CD4-positive, CD25-positive, alpha-beta regulatory T cell (primary cell): ENCODE results near the gene PHF2. TPM values are rescaled to one million over a fixed set of nuclear protein-coding genes. Genes with fewer than 3 reads are reported as not detected.

Source experiments
- ATAC-seq, 2 donors: fragments of 150-1000 bp; cut with Tn5 transposase; one replicate each; pipeline ENCODE4 v1.10.0; 2021; ENCODE audit warnings: low read depth in 2 of 2, moderate number of reproducible peaks in 2 of 2, moderate library complexity in 1 of 2
- DNase-seq, 3 donors: peaks; one replicate each; pipeline versions ENCODE4 v3.0.0 to v3.0.0-alpha.2; 2012 to 2022; ENCODE audit warnings: mixed read lengths in 1 of 3
- H3K27ac ChIP-seq: one replicate; pipeline ENCODE4 v1.7.0; 2013; ENCODE audit warnings: mild to moderate bottlenecking, low read length; ENCODE audit not compliant: insufficient read depth, poor library complexity, severe bottlenecking
- H3K27me3 ChIP-seq: one replicate; pipeline ENCODE4 v1.7.0; 2013; ENCODE audit warnings: low read length; ENCODE audit not compliant: control insufficient read depth, insufficient read depth
- H3K36me3 ChIP-seq: one replicate; pipeline ENCODE4 v1.7.0; 2013; ENCODE audit warnings: mild to moderate bottlenecking, low read length, moderate library complexity; ENCODE audit not compliant: control insufficient read depth, insufficient read depth
- H3K4me1 ChIP-seq: 2 replicates; pipeline ENCODE4 v1.7.0; 2013; ENCODE audit warnings: mild to moderate bottlenecking, low read length; ENCODE audit not compliant: insufficient read depth, control insufficient read depth, poor library complexity, severe bottlenecking
- H3K4me3 ChIP-seq: one replicate; pipeline ENCODE4 v1.7.0; 2013; ENCODE audit warnings: low read depth, mild to moderate bottlenecking, low read length, moderate library complexity
- H3K9me3 ChIP-seq, 2 experiments: 1 replicate in 1 of 2; 2 replicates in 1 of 2; pipeline ENCODE4 v1.7.0; 2013; ENCODE audit warnings: low read length in 2 of 2, mild to moderate bottlenecking in 1 of 2, moderate library complexity in 1 of 2; ENCODE audit not compliant: control insufficient read depth in 2 of 2
- H3K27ac Mint-ChIP-seq, 3 donors: one replicate each; pipeline ENCODE4 v1.8.0; 2020 to 2022; ENCODE audit warnings: mild to moderate bottlenecking in 3 of 3, mixed read lengths in 3 of 3, moderate library complexity in 2 of 3
- H3K27me3 Mint-ChIP-seq: one replicate; pipeline ENCODE4 v1.8.0; 2022; ENCODE audit warnings: mild to moderate bottlenecking, mixed read lengths
- H3K36me3 Mint-ChIP-seq: one replicate; pipeline ENCODE4 v1.8.0; 2020; ENCODE audit warnings: mixed read lengths
- H3K4me1 Mint-ChIP-seq, 4 donors: one replicate each; pipeline ENCODE4 v1.8.0; 2020 to 2022; ENCODE audit warnings: mixed read lengths in 4 of 4, mild to moderate bottlenecking in 1 of 4
- H3K4me3 Mint-ChIP-seq, 4 donors: one replicate each; pipeline ENCODE4 v1.8.0; 2020 to 2022; ENCODE audit warnings: mild to moderate bottlenecking in 4 of 4, mixed read lengths in 4 of 4, moderate library complexity in 3 of 4
- H3K9me3 Mint-ChIP-seq, 7 donors: one replicate each; pipeline ENCODE4 v1.8.0; 2020 to 2022; ENCODE audit warnings: mixed read lengths in 7 of 7, mild to moderate bottlenecking in 3 of 7, moderate library complexity in 2 of 7
- polyA plus RNA-seq, 4 donors: library from polyadenylated mRNA; unstranded; fragments of 300-500 nt; fragmentation: Illumina TruSeq; gene quantifications; one replicate each; pipeline ENCODE4 v1.2.3, GENCODE V29; 2021
- total RNA-seq: library from RNA; stranded (reverse); gene quantifications from one replicate; pipeline ENCODE4 v1.2.3, GENCODE V29; 2022

PHF2 gene
- total and polyA plus RNA-seq, 5 donors from 2014 or later: 0.37 to 29.4 (median 1.0) TPM

- Mint-ChIP-seq H3K27ac (peak overlapping the region; percentile 58 to 89 (median 67)), H3K27me3 (no peaks in the 10 kb centered on the region), H3K36me3 (peaks cover 7% of the 10 kb centered on the region), H3K4me1 (peaks cover 13 to 77% (median 53%) of the 10 kb centered on the region in 4 donors), H3K4me3 (peak overlapping the region; percentile 4 to 78 (median 39)), H3K9me3 (peaks cover 0 to 4% (median 0%) of the 10 kb centered on the region in 7 donors)
- H3K9me3 ChIP-seq: no peaks in the 10 kb centered on the region
- no peak overlapping the region for H3K27ac ChIP-seq
- no peaks in the 10 kb centered on the region for H3K27me3 ChIP-seq
- ATAC-seq (no peak), DNase-seq (peak in 1 of 3 donors; percentile 37)
- no peaks in the 10 kb centered on the region for H3K36me3 ChIP-seq
- H3K4me1 ChIP-seq: peaks cover 41% of the 10 kb centered on the region
- no peak overlapping the region for H3K4me3 ChIP-seq
Observed at GRCh38 chr9:93599571-93600403, 23.4 kb downstream of the PHF2 start.

- no peaks in the 10 kb centered on the region for H3K36me3 ChIP-seq
- H3K36me3 Mint-ChIP-seq: peaks cover 12% of the 10 kb centered on the region
- H3K4me1 Mint-ChIP-seq: peaks cover 13 to 76% (median 51%) of the 10 kb centered on the region in 4 donors
- no peaks in the 10 kb centered on the region for H3K9me3 ChIP-seq
- H3K27ac ChIP-seq: no peak overlapping the region
- H3K9me3 Mint-ChIP-seq: peaks cover 0 to 5% (median 2%) of the 10 kb centered on the region in 7 donors
- peak; percentile 55 to 66 for ATAC-seq
- H3K4me3 Mint-ChIP-seq: peak overlapping the region in 3 of 4 donors; percentile 2 to 78 (median 63)
- no peaks in the 10 kb centered on the region for H3K27me3 ChIP-seq
- peak in 2 of 3 donors; percentile 42 to 86 for DNase-seq
- H3K27ac Mint-ChIP-seq: peak overlapping the region; percentile 58 to 89 (median 67)
- H3K4me3 ChIP-seq: peak overlapping the region; percentile 2
- H3K4me1 ChIP-seq: peaks cover 41% of the 10 kb centered on the region
- no peaks in the 10 kb centered on the region for H3K27me3 Mint-ChIP-seq
Observed at GRCh38 chr9:93600504-93600903, 24.1 kb downstream of the PHF2 start.

GRCh38 chr9:93601063-93601462, 24.7 kb downstream of the PHF2 start:
- no peak for DNase-seq
- peaks cover 14% of the 10 kb centered on the region for H3K36me3 Mint-ChIP-seq
- no peak overlapping the region for H3K4me3 ChIP-seq
- ATAC-seq: no peak
- no peak overlapping the region for H3K27ac ChIP-seq
- H3K4me1 Mint-ChIP-seq: peaks cover 13 to 71% (median 47%) of the 10 kb centered on the region in 4 donors
- H3K27me3 ChIP-seq: no peaks in the 10 kb centered on the region
- peaks cover 41% of the 10 kb centered on the region for H3K4me1 ChIP-seq
- no peaks in the 10 kb centered on the region for H3K27me3 Mint-ChIP-seq
- H3K27ac Mint-ChIP-seq: peak overlapping the region; percentile 67 to 89 (median 88)
- no peaks in the 10 kb centered on the region for H3K9me3 ChIP-seq
- no peaks in the 10 kb centered on the region for H3K36me3 ChIP-seq
- H3K9me3 Mint-ChIP-seq: peaks cover 0 to 7% (median 4%) of the 10 kb centered on the region in 7 donors
- peak overlapping the region in 3 of 4 donors; percentile 23 to 78 (median 63) for H3K4me3 Mint-ChIP-seq

- peaks cover 41% of the 10 kb centered on the region for H3K4me1 ChIP-seq
- H3K27ac Mint-ChIP-seq: peak overlapping the region; percentile 67 to 89 (median 89)
- H3K9me3 ChIP-seq: no peaks in the 10 kb centered on the region
- no peak overlapping the region for H3K27ac ChIP-seq
- no peak overlapping the region for H3K4me3 ChIP-seq
- H3K36me3 ChIP-seq: no peaks in the 10 kb centered on the region
- DNase-seq (no peak), ATAC-seq (no peak)
- H3K27me3 Mint-ChIP-seq: no peaks in the 10 kb centered on the region
- H3K27me3 ChIP-seq: no peaks in the 10 kb centered on the region
- H3K36me3 Mint-ChIP-seq: peaks cover 18% of the 10 kb centered on the region
- peaks cover 18 to 71% (median 48%) of the 10 kb centered on the region in 4 donors for H3K4me1 Mint-ChIP-seq
- H3K4me3 Mint-ChIP-seq: no peak overlapping the region
- peaks cover 0 to 9% (median 5%) of the 10 kb centered on the region in 7 donors for H3K9me3 Mint-ChIP-seq
Observed at GRCh38 chr9:93601666-93602065, 25.3 kb downstream of the PHF2 start.

GRCh38 chr9:93603011-93603410, 26.6 kb downstream of the PHF2 start:
- H3K9me3 Mint-ChIP-seq: peaks cover 0 to 13% (median 8%) of the 10 kb centered on the region in 7 donors

GRCh38 chr9:93603906-93604326, 27.5 kb downstream of the PHF2 start:
- no peak overlapping the region for H3K27ac ChIP-seq
- no peak overlapping the region for H3K4me3 ChIP-seq
- H3K4me1 ChIP-seq: peaks cover 23% of the 10 kb centered on the region
- DNase-seq (no peak), ATAC-seq (no peak)
- peaks cover 27 to 58% (median 39%) of the 10 kb centered on the region in 4 donors for H3K4me1 Mint-ChIP-seq
- H3K27me3 Mint-ChIP-seq: no peaks in the 10 kb centered on the region
- H3K36me3 ChIP-seq: no peaks in the 10 kb centered on the region
- peaks cover 0 to 16% (median 10%) of the 10 kb centered on the region in 7 donors for H3K9me3 Mint-ChIP-seq
- peaks cover 27% of the 10 kb centered on the region for H3K36me3 Mint-ChIP-seq
- H3K9me3 ChIP-seq: peaks cover 0 to 5% of the 10 kb centered on the region in 2 experiments
- no peaks in the 10 kb centered on the region for H3K27me3 ChIP-seq
- peak overlapping the region in 1 of 4 donors; percentile 41 for H3K4me3 Mint-ChIP-seq
- peak overlapping the region in 1 of 3 donors; percentile 51 for H3K27ac Mint-ChIP-seq

More at GRCh38 chr9:93603011-93603410, 26.6 kb downstream of the PHF2 start:
- H3K4me1 Mint-ChIP-seq: peaks cover 21 to 67% (median 45%) of the 10 kb centered on the region in 4 donors
- H3K27ac ChIP-seq: no peak overlapping the region
- H3K27me3 Mint-ChIP-seq: no peaks in the 10 kb centered on the region
- H3K36me3 ChIP-seq: no peaks in the 10 kb centered on the region
- no peaks in the 10 kb centered on the region for H3K9me3 ChIP-seq
- ATAC-seq (no peak), DNase-seq (no peak)
- peaks cover 26% of the 10 kb centered on the region for H3K36me3 Mint-ChIP-seq
- H3K27ac Mint-ChIP-seq: no peak overlapping the region
- peaks cover 32% of the 10 kb centered on the region for H3K4me1 ChIP-seq
- H3K4me3 ChIP-seq: no peak overlapping the region
- no peak overlapping the region for H3K4me3 Mint-ChIP-seq
- no peaks in the 10 kb centered on the region for H3K27me3 ChIP-seq

GRCh38 chr9:93606187-93606586, 29.8 kb downstream of the PHF2 start:
- Histone ChIP-seq H3K4me3 (no peak overlapping the region), H3K36me3 (peaks cover 2% of the 10 kb centered on the region), H3K9me3 (peaks cover 8 to 17% of the 10 kb centered on the region in 2 experiments), H3K27ac (no peak overlapping the region), H3K27me3 (no peaks in the 10 kb centered on the region), H3K4me1 (peaks cover under 1% of the 10 kb centered on the region)
- peaks cover 34% of the 10 kb centered on the region for H3K36me3 Mint-ChIP-seq
- peaks cover 4 to 28% (median 15%) of the 10 kb centered on the region in 7 donors for H3K9me3 Mint-ChIP-seq
- H3K4me3 Mint-ChIP-seq: no peak overlapping the region
- H3K27ac Mint-ChIP-seq: peak overlapping the region in 1 of 3 donors; percentile 43
- DNase-seq: no peak
- H3K27me3 Mint-ChIP-seq: no peaks in the 10 kb centered on the region
- peaks cover 15 to 38% (median 18%) of the 10 kb centered on the region in 4 donors for H3K4me1 Mint-ChIP-seq
- no peak for ATAC-seq
